ENCODE results near the gene EHF. TPM values are rescaled to one million over a fixed set of nuclear protein-coding genes. Genes with fewer than 3 reads are reported as not detected.

The EHF gene
- total and polyA plus RNA-seq, 9 of the 15 experiments (the other 6 are each of a cell fraction or from before 2014, with no cell fraction given) = 0.04 to 0.54 (median 0.37) TPM

DNA sequence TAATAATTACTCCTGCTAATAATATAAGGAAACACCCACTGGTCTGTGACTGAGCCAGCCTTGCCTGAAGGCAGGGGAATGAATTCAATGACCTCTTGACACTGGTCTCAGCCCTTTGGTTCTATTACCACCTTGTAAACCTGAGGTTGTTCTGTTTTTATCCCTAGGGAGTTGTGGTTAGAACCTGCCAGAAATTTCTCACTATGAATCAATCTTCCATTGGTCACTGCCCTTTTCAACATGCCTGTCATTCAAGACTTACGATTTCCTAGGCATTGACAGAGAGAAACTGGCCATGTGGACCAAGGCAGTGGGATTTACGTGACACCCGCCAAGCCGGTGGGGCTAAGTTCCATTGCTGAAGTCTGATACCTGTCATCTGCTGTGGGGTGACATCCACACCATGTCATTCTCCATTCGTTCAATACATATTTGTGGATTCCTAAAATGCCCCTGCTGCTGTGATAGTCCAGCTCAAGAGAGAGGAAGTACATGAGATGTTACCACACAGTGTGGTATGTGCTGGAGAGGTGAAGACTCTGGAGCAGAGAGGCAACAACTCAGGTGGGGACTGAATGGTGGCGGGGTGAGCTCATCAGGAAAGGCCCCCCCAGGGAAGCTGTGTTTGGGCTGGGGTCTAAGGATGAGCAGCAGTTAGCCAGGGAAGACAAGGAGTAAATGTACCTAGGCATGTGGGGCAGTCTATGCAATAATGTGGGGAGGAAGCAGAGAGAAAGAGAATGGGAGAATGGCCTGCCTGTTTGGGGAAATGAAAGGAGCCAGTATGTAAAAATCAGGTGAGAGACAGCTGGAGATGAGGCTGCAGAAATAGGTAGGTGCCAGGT, 15.2 kb upstream of the EHF start (continued):
- TF ChIP-seq TAF15 (IDR thresholded peaks at IDR 0.05; ENCODE audit: low read depth, low read length) (no peak), SPI1 (IDR thresholded peaks at IDR 0.05; ENCODE audit: borderline replicate concordance, low read depth, low read length) (peak; percentile 47; the same call in 1 of the 2 replicates), ZNF140 (CRISPR knock-in tag; IDR thresholded peaks at IDR 0.05) (no peak), NR2F6 (CRISPR knock-in tag; IDR thresholded peaks at IDR 0.05) (no peak), ZNF668 (CRISPR knock-in tag; IDR thresholded peaks at IDR 0.05) (no peak), NFIX (CRISPR knock-in tag; IDR thresholded peaks at IDR 0.05; ENCODE audit: low read depth) (no peak), DNMT1 (IDR thresholded peaks at IDR 0.05) (no peak), RNF2 (IDR thresholded peaks at IDR 0.05) (no peak), ZNF143 (CRISPR knock-in tag; IDR thresholded peaks at IDR 0.05) (no peak)

DNA sequence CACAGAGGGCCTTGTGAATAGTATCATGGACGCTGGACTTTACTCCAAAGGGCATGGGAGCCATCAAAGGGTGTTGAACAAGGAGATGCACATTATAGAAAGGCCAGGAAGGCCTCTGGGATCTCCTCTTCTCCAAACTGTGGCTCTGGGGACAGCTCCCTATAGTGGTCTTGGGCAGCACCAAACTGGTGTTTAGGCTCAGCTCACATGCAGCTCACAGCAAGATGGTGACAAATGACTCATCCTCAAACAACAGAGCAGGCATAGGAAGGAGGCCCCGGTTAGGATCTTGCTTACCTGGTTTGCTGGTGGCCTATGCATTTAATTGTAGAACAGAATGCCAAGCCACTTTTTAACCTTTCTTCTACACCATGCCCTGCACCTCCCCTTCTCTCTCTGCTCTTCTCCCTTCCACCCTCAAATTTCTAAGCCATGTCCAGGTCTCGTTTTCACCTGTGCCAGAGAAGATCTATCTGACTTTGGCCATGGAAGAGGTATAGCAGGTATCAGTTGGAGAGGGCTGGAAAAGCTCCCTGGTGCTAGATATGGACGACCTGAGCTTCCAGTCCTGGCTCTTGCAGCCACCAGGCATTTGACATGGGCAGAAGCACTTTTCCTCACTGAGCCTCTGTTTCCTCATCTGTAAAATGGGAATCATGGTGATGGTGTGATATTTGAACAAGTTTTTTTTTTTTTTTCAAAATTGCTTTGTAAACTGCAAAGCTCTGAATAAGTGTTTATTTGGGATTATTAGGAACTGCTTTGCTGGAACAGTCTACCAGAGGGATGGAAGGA, 14.4 kb upstream of the EHF start:
- Histone ChIP-seq H3K27me3 (ENCODE audit: control insufficient read depth in 2 of 2, insufficient read depth in 2 of 2, low read length in 2 of 2) (no peaks in the 10 kb centered on the region), H3K4me3 (no peak overlapping the region), H3K36me3 (ENCODE audit: control insufficient read depth, insufficient read depth, low read length) (no peaks in the 10 kb centered on the region), H3K27ac (ENCODE audit: extremely low read depth, low read depth, low read length) (no peak overlapping the region), H3K9me1 (ENCODE audit: control insufficient read depth, insufficient read depth, low read length) (no peaks in the 10 kb centered on the region), H2AFZ (ENCODE audit: low read depth, low read length) (peak overlapping the region; percentile 5; the same call in 1 of the 2 replicates), H4K20me1 (replicated peaks; ENCODE audit: control insufficient read depth, insufficient read depth, low read length) (no peaks in the 10 kb centered on the region), H3K79me2 (ENCODE audit: control insufficient read depth, insufficient read depth, low read length) (no peaks in the 10 kb centered on the region), H3K9ac (ENCODE audit: insufficient read depth in 1 of 2, low read depth in 2 of 2, low read length in 2 of 2) (no peak overlapping the region; a peak in 1 of 4 replicates), H3K4me2 (ENCODE audit: insufficient read depth, low read length) (no peak overlapping the region), H3K9me3 (replicated peaks; ENCODE audit: control insufficient read depth, insufficient read depth, low read depth, low read length) (no peaks in the 10 kb centered on the region), H3K4me1 (replicated peaks in 1 of 2; ENCODE audit: control insufficient read depth in 2 of 2, insufficient read depth in 2 of 2, low read length in 2 of 2) (peaks cover 31 to 60% of the 10 kb centered on the region in 2 experiments)
- ChIA-PET POLR2A (interaction anchor here (0.5 to 0.8 kb wide), 4 partner anchors 10 to 1719 kb away, joined by 3 read pairs; no protein-coding TSS in a partner anchor), CTCF (ENCODE audit: low intra/inter-chr PET ratio) (interaction anchor here (0.6 kb wide), 1 partner anchor 20 kb away, joined by 3 read pairs; no protein-coding TSS in a partner anchor)
- WGBS (ENCODE audit: insufficient coverage, low coverage, missing lambda C conversion rate) = 24% methylated on average over 4 of the region's 4 CpGs
- DNase-seq (ENCODE audit: extremely low read depth in 1 of 4, low spot score in 3 of 4) (no peak), FAIRE-seq (no peak), ATAC-seq (no peak)
- in situ Hi-C loops (cut with MboI) = no loop called here
- intact Hi-C loops (cut with micrococcal nuclease) = no loop called here
- BruUV-seq (replicated peaks) = no TSS peak
- TF ChIP-seq FOSL1 (tag; conservative IDR thresholded peaks at IDR 0.05) = peak; percentile 65
- peak; percentile 67 to 81 for TF ChIP-seq KDM1A (IDR thresholded peaks at IDR 0.05)
- TF ChIP-seq RBM25 (IDR thresholded peaks at IDR 0.05; ENCODE audit: low read depth, low read length, severe bottlenecking) = peak; percentile 95
- TF ChIP-seq EWSR1 (IDR thresholded peaks at IDR 0.05; ENCODE audit: borderline replicate concordance, low read depth, partially characterized antibody) = no peak
- TF ChIP-seq CHD4 (IDR thresholded peaks at IDR 0.05; ENCODE audit: insufficient read depth, insufficient replicate concordance, low read depth, low read length, poor library complexity, severe bottlenecking) = peak; percentile 92
- peak; percentile 56; the same call in 1 of the 2 replicates for TF ChIP-seq HDAC2 (IDR thresholded peaks at IDR 0.05)
- TF ChIP-seq, protein P1, sequence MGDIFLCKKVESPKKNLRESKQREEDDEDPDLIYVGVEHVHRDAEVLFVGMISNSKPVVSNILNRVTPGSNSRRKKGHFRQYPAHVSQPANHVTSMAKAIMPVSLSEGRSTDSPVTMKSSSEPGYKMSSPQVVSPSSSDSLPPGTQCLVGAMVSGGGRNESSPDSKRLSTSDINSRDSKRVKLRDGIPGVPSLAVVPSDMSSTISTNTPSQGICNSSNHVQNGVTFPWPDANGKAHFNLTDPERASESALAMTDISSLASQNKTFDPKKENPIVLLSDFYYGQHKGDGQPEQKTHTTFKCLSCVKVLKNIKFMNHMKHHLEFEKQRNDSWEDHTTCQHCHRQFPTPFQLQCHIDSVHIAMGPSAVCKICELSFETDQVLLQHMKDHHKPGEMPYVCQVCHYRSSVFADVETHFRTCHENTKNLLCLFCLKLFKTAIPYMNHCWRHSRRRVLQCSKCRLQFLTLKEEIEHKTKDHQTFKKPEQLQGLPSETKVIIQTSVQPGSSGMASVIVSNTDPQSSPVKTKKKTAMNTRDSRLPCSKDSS (IDR thresholded peaks at IDR 0.05; ENCODE audit: low read depth, partially characterized antibody) = no peak
- TF ChIP-seq STAT5B (CRISPR knock-in tag; IDR thresholded peaks at IDR 0.05) = no peak
- TF ChIP-seq SMARCA5 (IDR thresholded peaks at IDR 0.05) = peak; percentile 67; the same call in 1 of the 2 replicates
- no peak for TF ChIP-seq EP300 (IDR thresholded peaks at IDR 0.05; ENCODE audit: low read length)

All from K562 (cell line).